T-cell (primary cell): Measurements from ENCODE around the gene SYNDIG1. TPM values are rescaled to one million over a fixed set of nuclear protein-coding genes. Genes with fewer than 3 reads are reported as not detected.

ENCODE experiments used
- ATAC-seq, 4 experiments: fragments of 200-7000 bp in 3 of 4; fragments of 150-1000 bp in 1 of 4; cut with Tn5 transposase; replicated peaks in 1 of 4; 1 replicate in 3 of 4; 2 replicates in 1 of 4; pipeline ENCODE4 v1.10.0; 2021; ENCODE audit warnings: moderate library complexity in 3 of 4, mild to moderate bottlenecking in 2 of 4, moderate number of reproducible peaks in 1 of 4
- CTCF ChIA-PET, 2 donors: fragments of 300-600 bp; sonication (Branson Sonifier 250); formaldehyde crosslinking; loops; one replicate each; lab custom pipeline; 2022; ENCODE audit warnings: antibody characterized with exemption in 2 of 2; lab: Charles Lee
- POLR2A ChIA-PET, 2 donors: fragments of 300-600 bp; sonication (Branson Sonifier 250); formaldehyde crosslinking; loops; one replicate each; lab custom pipeline; 2022; ENCODE audit warnings: antibody characterized with exemption in 2 of 2; lab: Charles Lee
- DNase-seq, 35 experiments: peaks; one replicate each; pipeline versions ENCODE4 v3.0.0 to v3.0.0-alpha.2; 2013 to 2023
- H3K27ac ChIP-seq: one replicate; pipeline ENCODE4 v1.5.1; 2013; ENCODE audit warnings: low read length
- H3K27me3 ChIP-seq, 2 experiments: replicated peaks in 1 of 2; 1 replicate in 1 of 2; 2 replicates in 1 of 2; pipeline versions ENCODE4 v1.6.1 to v1.7.0; 2013; ENCODE audit warnings: low read length in 1 of 2, mixed read lengths in 1 of 2; ENCODE audit not compliant: control insufficient read depth in 2 of 2, insufficient read depth in 2 of 2; ENCODE audit errors: extremely low read depth in 1 of 2
- H3K36me3 ChIP-seq, 2 donors: 1 replicate in 1 of 2; 2 replicates in 1 of 2; pipeline versions ENCODE4 v1.6.1 to v1.7.0; 2013; ENCODE audit warnings: low read length in 1 of 2; ENCODE audit not compliant: control insufficient read depth in 2 of 2, insufficient read depth in 1 of 2; ENCODE audit errors: extremely low read depth in 1 of 2
- H3K4me1 ChIP-seq, 2 experiments: 1 replicate in 1 of 2; 2 replicates in 1 of 2; pipeline versions ENCODE4 v1.6.1 to v1.7.0; 2013; ENCODE audit warnings: low read length in 2 of 2, mixed read lengths in 1 of 2; ENCODE audit not compliant: insufficient read depth in 2 of 2, control insufficient read depth in 1 of 2; ENCODE audit errors: extremely low read depth in 1 of 2
- H3K4me3 ChIP-seq, 2 donors: 1 replicate in 1 of 2; 2 replicates in 1 of 2; pipeline versions ENCODE4 v1.5.1 to v1.7.0; 2013; ENCODE audit warnings: mild to moderate bottlenecking in 2 of 2, low read length in 1 of 2, moderate library complexity in 1 of 2; ENCODE audit not compliant: control insufficient read depth in 1 of 2; ENCODE audit errors: extremely low read depth in 1 of 2
- H3K9me3 ChIP-seq: 2 replicates; pipeline ENCODE4 v1.7.0; 2013
- H3K27ac Mint-ChIP-seq, 2 donors: one replicate each; pipeline ENCODE4 v1.8.0; 2020 to 2021; ENCODE audit warnings: mild to moderate bottlenecking in 2 of 2, mixed read lengths in 2 of 2
- H3K27me3 Mint-ChIP-seq, 2 donors: one replicate each; pipeline ENCODE4 v1.8.0; 2021 to 2022; ENCODE audit warnings: mixed read lengths in 2 of 2
- H3K36me3 Mint-ChIP-seq: one replicate; pipeline ENCODE4 v1.8.0; 2021; ENCODE audit warnings: mixed read lengths
- H3K4me1 Mint-ChIP-seq, 3 donors: one replicate each; pipeline ENCODE4 v1.8.0; 2020 to 2022; ENCODE audit warnings: mixed read lengths in 3 of 3, mild to moderate bottlenecking in 1 of 3
- H3K4me3 Mint-ChIP-seq, 3 donors: one replicate each; pipeline ENCODE4 v1.8.0; 2020 to 2022; ENCODE audit warnings: mild to moderate bottlenecking in 3 of 3, mixed read lengths in 3 of 3, moderate library complexity in 3 of 3
- H3K9me3 Mint-ChIP-seq, 3 donors: one replicate each; pipeline ENCODE4 v1.8.0; 2020 to 2022; ENCODE audit warnings: mixed read lengths in 3 of 3
- WGBS: methylation state at CpG from one replicate; pipeline ENCODE4 v1.1.5; 2013; ENCODE audit warnings: missing lambda C conversion rate; ENCODE audit not compliant: insufficient coverage; 5-methylcytosine and 5-hydroxymethylcytosine counted together
- total RNA-seq, 35 experiments: library from RNA in 6 of 35; stranded (reverse) in 6 of 35; fragments of 120-200 nt in 1 of 35; gene quantifications; one replicate each; pipeline versions ENCODE4 v1.2.1 to v1.2.4 and lab custom pipeline; 2013 to 2026

The SYNDIG1 gene
- total RNA-seq, 5 donors from 2014 or later (not counting 1 experiment from before 2014, with no cell fraction given), result not detected

DNA sequence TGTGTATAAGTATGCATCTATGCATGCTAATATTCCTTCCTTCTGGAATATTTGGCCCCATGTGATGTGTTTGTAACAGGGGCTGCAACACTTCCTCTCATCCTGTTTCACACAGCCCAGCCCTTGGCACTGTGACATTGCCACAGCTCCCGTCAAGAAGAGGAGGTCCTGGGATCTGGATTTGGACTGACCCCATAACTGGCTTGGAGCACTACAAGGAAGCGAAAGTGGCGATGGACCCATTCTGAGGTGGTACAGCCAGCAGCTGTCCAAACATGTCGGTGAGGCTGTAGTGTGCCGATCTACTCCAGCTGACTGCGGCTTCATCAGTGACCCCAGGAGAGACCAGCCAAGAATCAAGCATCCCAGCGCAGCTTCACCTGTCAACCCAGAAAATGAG, 18.2 kb downstream of the SYNDIG1 start:
- Mint-ChIP-seq H3K27me3 (peaks cover 0 to 4% of the 10 kb centered on the region in 2 donors), H3K9me3 (peaks cover 0 to 4% (median 0%) of the 10 kb centered on the region in 3 donors), H3K4me3 (no peak overlapping the region), H3K36me3 (no peaks in the 10 kb centered on the region), H3K27ac (no peak overlapping the region), H3K4me1 (peaks cover 0 to 5% (median 0%) of the 10 kb centered on the region in 3 donors)
- Histone ChIP-seq H3K4me3 (no peak overlapping the region), H3K27me3 (peaks cover 0 to 7% of the 10 kb centered on the region in 2 experiments), H3K9me3 (no peaks in the 10 kb centered on the region), H3K4me1 (no peaks in the 10 kb centered on the region), H3K27ac (no peak overlapping the region), H3K36me3 (no peaks in the 10 kb centered on the region)
- WGBS, result 95% methylated on average over 6 of the region's 7 CpGs
- POLR2A ChIA-PET, result no interaction called here
- CTCF ChIA-PET, result no interaction called here
- ATAC-seq, result no peak
- DNase-seq, result peak in 1 of 35 experiments; percentile 8

DNA sequence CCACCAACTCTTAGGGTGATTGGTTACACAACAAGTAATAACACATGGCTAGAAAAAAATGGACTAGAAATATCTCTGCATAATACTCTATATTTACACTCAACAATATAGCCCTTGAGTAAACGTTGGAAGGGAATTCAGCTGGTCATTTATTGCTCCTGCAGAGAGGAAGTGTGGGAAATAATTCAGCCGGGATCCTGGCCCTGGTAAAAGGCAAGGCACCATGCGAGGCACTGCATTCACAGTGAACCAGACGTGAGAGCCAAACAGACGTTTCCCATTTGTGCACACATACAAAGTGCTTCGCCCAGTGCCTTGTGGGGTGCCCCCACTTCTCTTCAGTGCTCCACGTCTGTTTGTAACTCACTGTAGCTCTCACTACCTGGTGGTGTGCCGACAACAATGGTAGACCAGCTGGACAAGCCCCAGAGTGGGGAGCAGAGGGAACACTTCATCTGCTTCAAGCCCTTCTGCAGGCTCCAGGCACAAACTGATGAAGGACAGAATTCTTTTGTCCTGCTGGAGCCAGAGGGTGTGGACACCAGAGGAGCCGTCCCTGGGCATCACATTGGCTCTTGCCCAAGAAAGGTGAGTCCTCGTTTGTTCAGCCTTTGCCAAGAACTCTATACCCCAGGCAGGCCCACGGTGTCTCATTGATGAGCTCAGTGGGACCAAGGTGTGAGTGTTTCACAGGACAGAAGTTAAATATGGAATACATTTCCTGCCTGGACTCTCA, 18.8 kb downstream of the SYNDIG1 start:
- Histone ChIP-seq H3K9me3 (no peaks in the 10 kb centered on the region), H3K36me3 (no peaks in the 10 kb centered on the region), H3K4me1 (no peaks in the 10 kb centered on the region), H3K27me3 (peaks cover 0 to 7% of the 10 kb centered on the region in 2 experiments), H3K4me3 (no peak overlapping the region), H3K27ac (no peak overlapping the region)
- CTCF ChIA-PET, result no interaction called here
- Mint-ChIP-seq H3K36me3 (no peaks in the 10 kb centered on the region), H3K9me3 (peaks cover 0 to 4% (median 0%) of the 10 kb centered on the region in 3 donors), H3K27ac (no peak overlapping the region), H3K4me3 (no peak overlapping the region), H3K27me3 (peaks cover 0 to 4% of the 10 kb centered on the region in 2 donors), H3K4me1 (peaks cover 0 to 5% (median 0%) of the 10 kb centered on the region in 3 donors)
- 84% methylated on average over 10 of the region's 11 CpGs for WGBS
- POLR2A ChIA-PET, result no interaction called here
- no peak for ATAC-seq
- no peak for DNase-seq

DNA sequence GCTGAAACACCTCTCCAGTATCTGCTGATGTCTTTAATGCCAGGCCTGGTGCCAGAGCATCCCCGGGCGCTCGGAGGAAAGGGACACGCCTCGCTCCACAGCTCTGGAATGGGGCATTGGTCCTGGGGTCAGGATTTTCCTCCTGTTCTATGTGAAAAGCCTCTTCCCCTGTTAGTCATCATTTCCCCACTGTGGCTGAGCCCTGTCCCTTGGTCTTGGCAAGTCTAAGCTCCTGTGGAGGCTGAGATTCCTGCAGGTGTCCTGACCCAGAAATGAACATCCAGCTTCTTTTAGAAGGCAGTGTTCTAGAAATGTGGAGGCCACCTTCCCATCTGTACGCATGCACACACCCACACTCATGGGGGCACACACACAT, 19.4 kb downstream of the SYNDIG1 start:
- Mint-ChIP-seq H3K4me1 (peaks cover 0 to 5% (median 0%) of the 10 kb centered on the region in 3 donors), H3K4me3 (no peak overlapping the region), H3K27me3 (peaks cover 0 to 4% of the 10 kb centered on the region in 2 donors), H3K9me3 (peaks cover 0 to 4% (median 0%) of the 10 kb centered on the region in 3 donors), H3K36me3 (no peaks in the 10 kb centered on the region), H3K27ac (no peak overlapping the region)
- ATAC-seq (no peak), DNase-seq (peak in 1 of 35 experiments; percentile 11)
- POLR2A ChIA-PET, result no interaction called here
- Histone ChIP-seq H3K36me3 (no peaks in the 10 kb centered on the region), H3K27me3 (peaks cover 0 to 5% of the 10 kb centered on the region in 2 experiments), H3K4me1 (no peaks in the 10 kb centered on the region), H3K4me3 (no peak overlapping the region), H3K9me3 (no peaks in the 10 kb centered on the region), H3K27ac (no peak overlapping the region)
- WGBS, result 80% methylated on average over 1 of the region's 6 CpGs
- CTCF ChIA-PET, result no interaction called here

DNA sequence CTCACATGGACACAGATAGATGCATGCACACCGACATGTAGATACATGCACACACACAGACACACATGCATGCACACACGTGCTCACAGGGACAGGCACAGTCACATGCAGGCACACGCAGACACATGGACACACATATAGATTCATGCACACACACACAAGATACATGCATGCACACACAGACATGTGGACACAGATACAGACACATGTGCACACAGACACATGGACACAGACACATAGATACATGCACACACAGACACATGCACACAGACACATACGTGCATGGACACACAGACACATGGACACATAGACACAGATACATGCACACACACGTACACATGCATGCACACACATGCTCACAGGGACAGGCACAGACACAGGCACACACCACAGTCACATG, 19.8 kb downstream of the SYNDIG1 start:
- Mint-ChIP-seq H3K4me3 (no peak overlapping the region), H3K27ac (no peak overlapping the region), H3K4me1 (peaks cover 0 to 5% (median 0%) of the 10 kb centered on the region in 3 donors), H3K27me3 (peaks cover 0 to 4% of the 10 kb centered on the region in 2 donors), H3K9me3 (peaks cover 0 to 4% (median 0%) of the 10 kb centered on the region in 3 donors), H3K36me3 (no peaks in the 10 kb centered on the region)
- H3K27ac ChIP-seq, result no peak overlapping the region
- DNase-seq (no peak), ATAC-seq (no peak)
- H3K4me3 ChIP-seq, result no peak overlapping the region
- H3K27me3 ChIP-seq, result peaks cover 0 to 5% of the 10 kb centered on the region in 2 experiments
- H3K4me1 ChIP-seq, result no peaks in the 10 kb centered on the region
- POLR2A ChIA-PET, result no interaction called here
- no peaks in the 10 kb centered on the region for H3K9me3 ChIP-seq
- CTCF ChIA-PET, result no interaction called here
- 86% methylated on average over 5 of the region's 5 CpGs for WGBS
- H3K36me3 ChIP-seq, result no peaks in the 10 kb centered on the region

DNA sequence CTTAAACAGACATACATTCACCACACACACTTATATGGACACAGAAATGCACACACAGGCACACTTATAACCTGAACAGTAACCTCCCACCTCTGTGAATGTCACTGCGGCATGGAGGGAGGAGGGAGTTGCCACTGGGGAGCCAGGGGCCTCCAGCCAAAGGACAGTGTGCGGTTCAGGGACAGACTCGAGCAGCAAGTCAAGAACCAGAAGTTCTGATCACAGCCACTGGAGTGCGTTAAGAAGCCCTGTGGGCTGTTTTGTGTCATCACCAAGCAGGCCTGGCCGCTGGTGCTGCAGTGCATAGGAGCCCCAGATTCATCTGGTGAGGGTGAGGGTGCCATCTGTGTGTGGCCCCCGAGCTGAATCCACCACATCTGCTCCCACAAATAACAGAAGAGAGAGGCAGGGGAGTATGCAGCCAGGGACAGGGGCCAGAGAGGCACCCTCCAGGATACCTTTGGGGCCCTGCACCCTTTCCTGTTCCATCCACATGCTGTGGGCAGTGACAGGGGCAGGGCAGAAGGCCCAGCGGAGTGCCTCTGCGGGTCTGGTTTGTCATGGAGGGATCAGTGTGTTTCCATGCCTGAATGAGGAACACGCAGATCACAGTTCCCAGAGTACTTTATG, 20.3 kb downstream of the SYNDIG1 start:
- ChIA-PET CTCF (no interaction called here), POLR2A (no interaction called here)
- H3K4me3 Mint-ChIP-seq, result no peak overlapping the region
- DNase-seq (no peak), ATAC-seq (no peak)
- peaks cover 0 to 4% (median 0%) of the 10 kb centered on the region in 3 donors for H3K9me3 Mint-ChIP-seq
- H3K9me3 ChIP-seq, result no peaks in the 10 kb centered on the region
- peaks cover 0 to 4% of the 10 kb centered on the region in 2 donors for H3K27me3 Mint-ChIP-seq
- H3K27me3 ChIP-seq, result peaks cover 0 to 5% of the 10 kb centered on the region in 2 experiments
- no peak overlapping the region for H3K4me3 ChIP-seq
- H3K27ac ChIP-seq, result no peak overlapping the region
- no peaks in the 10 kb centered on the region for H3K4me1 ChIP-seq
- no peaks in the 10 kb centered on the region for H3K36me3 Mint-ChIP-seq
- no peaks in the 10 kb centered on the region for H3K36me3 ChIP-seq
- H3K27ac Mint-ChIP-seq, result no peak overlapping the region
- peaks cover 0 to 5% (median 0%) of the 10 kb centered on the region in 3 donors for H3K4me1 Mint-ChIP-seq
- WGBS, result 94% methylated on average over 4 of the region's 9 CpGs

DNA sequence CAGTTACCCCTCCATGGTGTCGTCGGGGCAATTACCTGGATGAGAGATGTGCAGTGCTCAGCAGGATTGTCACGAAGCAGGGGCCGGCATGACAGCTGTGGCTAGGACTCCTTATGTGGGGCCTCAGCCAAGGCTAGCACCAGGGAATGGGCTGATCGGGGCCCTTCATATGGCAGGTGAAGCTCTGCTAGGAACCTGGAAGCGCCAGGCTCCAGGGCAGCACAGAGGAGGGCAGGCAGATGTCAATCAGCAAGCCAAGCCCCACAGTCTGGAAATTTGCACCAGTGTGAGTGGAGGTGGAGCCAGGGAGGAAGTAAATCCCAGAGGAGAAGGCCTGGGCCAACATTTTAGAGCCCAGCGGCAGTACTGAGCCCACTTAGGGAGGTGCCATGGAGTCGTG, 21.2 kb downstream of the SYNDIG1 start:
- no peak overlapping the region for H3K27ac Mint-ChIP-seq
- DNase-seq (no peak), ATAC-seq (no peak)
- no peaks in the 10 kb centered on the region for H3K36me3 Mint-ChIP-seq
- ChIA-PET POLR2A (no interaction called here), CTCF (no interaction called here)
- H3K36me3 ChIP-seq, result no peaks in the 10 kb centered on the region
- WGBS, result 90% methylated on average over 8 of the region's 8 CpGs
- H3K27ac ChIP-seq, result no peak overlapping the region
- peaks cover 0 to 4% (median 0%) of the 10 kb centered on the region in 3 donors for H3K9me3 Mint-ChIP-seq
- no peak overlapping the region for H3K4me3 ChIP-seq
- H3K27me3 Mint-ChIP-seq, result peaks cover 0 to 4% of the 10 kb centered on the region in 2 donors
- peaks cover 0 to 5% of the 10 kb centered on the region in 2 experiments for H3K27me3 ChIP-seq
- H3K4me1 Mint-ChIP-seq, result peaks cover 0 to 5% (median 0%) of the 10 kb centered on the region in 3 donors
- no peak overlapping the region for H3K4me3 Mint-ChIP-seq
- H3K4me1 ChIP-seq, result no peaks in the 10 kb centered on the region
- H3K9me3 ChIP-seq, result no peaks in the 10 kb centered on the region
